Coronary artery (tissue), 2 donors: ENCODE data around the gene WDR87.

Source experiments
- DNase-seq: peaks from one replicate; pipeline ENCODE4 v3.0.0-alpha.2; 2017; ENCODE audit warnings: low spot score
- H3K27ac ChIP-seq, 2 donors: fragments of 200-600 bp; sonication (generic); one replicate each; pipeline ENCODE4 v1.5.1; 2016 to 2019
- H3K4me3 ChIP-seq: fragments of 200-600 bp; sonication (generic); 2 replicates; pipeline ENCODE4 v1.5.1; 2016; ENCODE audit warnings: mild to moderate bottlenecking, moderate library complexity
- TF ChIP-seq, protein P1 (sequence below): fragments of 200-600 bp; sonication (generic); IDR thresholded peaks from one replicate; pipeline ENCODE4 v1.5.1; 2019; ENCODE audit warnings: antibody characterized with exemption

WDR87 gene

DNA sequence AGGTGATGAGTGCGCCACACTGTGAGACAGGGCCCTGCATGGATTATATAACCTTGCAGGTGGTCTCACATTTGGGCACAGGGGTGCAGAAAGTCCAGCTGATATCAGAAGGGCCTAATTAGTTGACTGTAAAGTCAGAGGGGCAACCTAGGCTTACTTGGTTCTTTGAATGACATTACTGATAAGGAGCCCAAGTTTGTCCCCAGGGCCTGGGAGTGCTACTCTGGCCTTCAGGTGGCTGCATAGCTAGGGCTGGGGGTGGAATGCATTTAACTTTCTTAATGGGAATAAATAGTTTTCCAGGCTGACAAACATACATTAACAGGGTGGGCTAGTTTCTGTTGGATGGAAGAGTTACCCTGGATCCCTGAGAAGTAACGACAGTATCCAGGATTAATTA, 3.3 kb downstream of the WDR87 start:
- H3K4me3 ChIP-seq = no peak overlapping the region
- DNase-seq = no peak
- no peak overlapping the region for H3K27ac ChIP-seq
- TF ChIP-seq, protein P1, sequence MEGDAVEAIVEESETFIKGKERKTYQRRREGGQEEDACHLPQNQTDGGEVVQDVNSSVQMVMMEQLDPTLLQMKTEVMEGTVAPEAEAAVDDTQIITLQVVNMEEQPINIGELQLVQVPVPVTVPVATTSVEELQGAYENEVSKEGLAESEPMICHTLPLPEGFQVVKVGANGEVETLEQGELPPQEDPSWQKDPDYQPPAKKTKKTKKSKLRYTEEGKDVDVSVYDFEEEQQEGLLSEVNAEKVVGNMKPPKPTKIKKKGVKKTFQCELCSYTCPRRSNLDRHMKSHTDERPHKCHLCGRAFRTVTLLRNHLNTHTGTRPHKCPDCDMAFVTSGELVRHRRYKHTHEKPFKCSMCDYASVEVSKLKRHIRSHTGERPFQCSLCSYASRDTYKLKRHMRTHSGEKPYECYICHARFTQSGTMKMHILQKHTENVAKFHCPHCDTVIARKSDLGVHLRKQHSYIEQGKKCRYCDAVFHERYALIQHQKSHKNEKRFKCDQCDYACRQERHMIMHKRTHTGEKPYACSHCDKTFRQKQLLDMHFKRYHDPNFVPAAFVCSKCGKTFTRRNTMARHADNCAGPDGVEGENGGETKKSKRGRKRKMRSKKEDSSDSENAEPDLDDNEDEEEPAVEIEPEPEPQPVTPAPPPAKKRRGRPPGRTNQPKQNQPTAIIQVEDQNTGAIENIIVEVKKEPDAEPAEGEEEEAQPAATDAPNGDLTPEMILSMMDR = no peak

DNA sequence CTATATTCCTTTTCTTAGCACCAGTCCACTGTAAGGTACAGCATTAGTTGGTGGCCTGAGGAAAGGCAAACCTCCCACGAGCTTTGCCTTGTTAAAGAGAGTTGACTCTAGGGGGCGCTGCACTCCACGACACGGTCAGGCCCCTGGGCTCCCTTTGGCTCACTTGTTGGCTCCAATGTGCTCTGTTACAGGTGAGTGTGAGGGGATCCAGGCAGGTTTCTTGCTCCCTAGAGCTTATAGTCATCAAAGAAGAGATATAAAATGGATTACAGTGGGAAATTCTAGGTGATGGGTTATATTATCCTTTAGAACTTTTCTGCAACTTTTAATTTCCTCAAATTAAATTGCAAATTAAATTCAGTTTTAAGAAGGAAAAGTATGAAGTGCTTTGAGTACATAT, 3.7 kb downstream of the WDR87 start:
- TF ChIP-seq, protein P1 = peak; percentile 49
- Histone ChIP-seq H3K4me3 (no peak overlapping the region), H3K27ac (no peak overlapping the region)
- DNase-seq = no peak

DNA sequence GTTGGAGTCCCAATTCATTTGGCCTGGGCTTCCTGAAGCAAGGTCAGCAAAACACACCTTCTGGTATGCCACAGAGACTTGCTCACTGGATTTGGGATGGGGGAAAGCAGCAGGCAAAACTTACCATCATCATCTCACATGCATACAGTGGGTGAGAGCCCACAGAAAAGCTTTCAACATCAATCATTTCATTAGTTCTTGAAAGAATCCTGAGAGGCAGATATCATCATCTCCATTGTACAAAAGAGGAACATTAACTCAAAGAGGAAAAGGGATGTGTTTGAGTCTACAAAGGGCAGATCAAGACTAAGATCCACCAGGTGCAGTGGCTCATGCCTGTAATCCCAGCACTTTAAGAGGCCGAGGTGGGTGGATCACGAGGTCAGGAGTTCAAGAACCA, 6.4 kb downstream of the WDR87 start:
- DNase-seq = no peak
- Histone ChIP-seq H3K27ac (no peak overlapping the region), H3K4me3 (no peak overlapping the region)
- TF ChIP-seq, protein P1 = no peak

DNA sequence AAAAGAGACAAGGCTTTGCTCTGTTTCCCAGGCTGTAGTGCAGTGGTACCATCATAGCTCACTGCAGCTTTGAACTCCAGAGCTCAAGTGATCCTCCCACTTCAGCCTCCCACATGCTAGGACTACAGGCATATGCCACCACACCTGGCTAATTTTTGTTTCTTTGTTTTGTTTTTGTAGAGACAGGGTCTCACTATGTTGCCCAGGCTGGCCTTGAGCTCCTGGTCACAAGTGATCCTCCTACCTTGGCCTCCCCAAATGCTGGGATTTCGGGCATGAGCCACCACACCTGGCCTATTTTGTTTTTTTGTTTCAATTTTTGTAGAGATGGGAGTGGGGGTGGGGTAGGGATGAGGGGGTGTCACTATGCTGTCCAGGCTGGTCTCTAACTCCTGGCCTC, 6.9 kb downstream of the WDR87 start:
- TF ChIP-seq, protein P1 = no peak
- Histone ChIP-seq H3K4me3 (no peak overlapping the region), H3K27ac (no peak overlapping the region)
- DNase-seq = no peak

DNA sequence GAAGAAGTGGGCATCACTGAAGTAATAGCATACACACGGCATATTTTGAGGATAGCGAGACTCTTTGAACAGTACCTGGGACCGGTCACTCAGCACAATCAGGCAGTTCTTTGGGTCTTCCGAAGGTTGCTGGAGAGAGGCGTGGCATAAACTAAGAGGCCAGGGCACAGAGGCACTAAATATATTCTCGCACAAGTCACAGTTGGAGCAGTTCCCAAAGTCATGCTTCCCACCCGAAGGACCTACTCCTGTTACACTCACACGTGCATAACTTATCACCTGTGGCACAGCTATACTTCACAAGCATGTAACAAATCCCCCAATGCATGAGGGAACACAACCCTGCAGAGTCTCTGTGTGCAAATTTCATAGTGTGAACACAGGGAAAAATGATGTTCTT, 10.2 kb downstream of the WDR87 start:
- TF ChIP-seq, protein P1 = no peak
- no peak overlapping the region for H3K4me3 ChIP-seq
- H3K27ac ChIP-seq = no peak overlapping the region
- no peak for DNase-seq

DNA sequence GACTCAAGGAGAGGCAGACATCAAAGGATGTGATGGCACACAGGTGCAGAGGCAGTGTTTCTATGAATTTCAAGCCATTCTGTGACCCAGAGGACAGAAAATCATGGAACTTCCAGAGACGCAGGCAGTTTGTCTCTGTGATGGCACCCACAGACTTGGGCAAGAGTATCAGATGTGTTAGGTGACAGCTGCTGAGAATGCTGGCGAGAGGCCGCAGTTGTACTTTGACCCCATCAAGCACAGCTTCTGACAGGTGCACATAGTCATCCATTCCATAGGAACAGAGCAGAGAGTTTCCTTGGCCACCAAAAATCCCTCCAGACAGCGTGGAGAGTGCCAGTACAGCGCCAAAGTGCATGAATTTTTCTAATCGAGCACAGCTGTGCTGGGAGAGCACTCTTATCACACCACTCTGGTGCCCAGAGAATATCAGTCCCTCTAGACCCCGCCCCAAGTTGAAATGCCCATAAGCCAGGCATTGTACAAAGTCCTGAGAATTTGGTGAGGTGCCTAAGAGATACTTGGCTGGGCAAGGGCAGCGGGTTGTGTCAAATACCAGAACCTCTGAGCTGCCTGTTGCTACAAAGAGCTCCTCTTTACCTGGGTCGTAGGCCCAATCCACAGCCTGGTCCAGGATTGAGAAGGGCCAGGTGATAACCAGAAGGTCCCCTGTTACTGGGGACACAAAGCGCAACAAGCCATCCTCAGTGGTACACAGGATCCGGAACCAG, 12.4 kb downstream of the WDR87 start:
- Histone ChIP-seq H3K4me3 (no peak overlapping the region), H3K27ac (no peak overlapping the region)
- TF ChIP-seq, protein P1 = no peak
- DNase-seq = no peak

DNA sequence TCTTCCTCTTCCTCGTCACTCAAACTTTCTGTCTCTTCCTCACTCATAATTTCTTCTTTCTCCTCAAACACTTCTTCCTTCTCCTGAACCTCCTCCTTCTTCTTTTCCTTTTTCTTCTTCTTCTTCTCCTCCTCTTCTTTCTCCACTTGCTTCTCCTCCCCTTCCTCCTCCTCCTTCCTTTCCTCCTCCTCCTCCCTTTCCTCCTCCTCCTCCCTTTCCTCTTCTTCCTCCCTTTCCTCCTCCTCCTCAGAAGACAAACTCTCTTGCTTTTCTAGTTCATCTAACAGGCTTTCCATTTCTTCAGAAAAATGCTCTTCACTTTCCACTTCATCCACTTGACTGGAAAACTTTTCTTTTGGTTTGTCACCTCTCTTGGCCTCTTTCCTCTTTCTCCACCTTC, 19.8 kb downstream of the WDR87 start:
- TF ChIP-seq, protein P1 = no peak
- no peak for DNase-seq
- Histone ChIP-seq H3K27ac (no peak overlapping the region), H3K4me3 (no peak overlapping the region)
